CD4-positive, alpha-beta T cell (primary cell): ENCODE results near the gene ARHGEF10L. TPM values are rescaled to one million over a fixed set of nuclear protein-coding genes. Genes with fewer than 3 reads are reported as not detected.

Experiments
- ATAC-seq: fragments of 200-7000 bp; cut with Tn5 transposase; one replicate; pipeline ENCODE4 v1.10.0; 2022; ENCODE audit warnings: mild to moderate bottlenecking; ENCODE audit not compliant: poor library complexity
- CTCF ChIA-PET: fragments of 350-600 bp; sonication (Branson Sonifier 250); formaldehyde crosslinking; loops from one replicate; lab custom pipeline; 2021; ENCODE audit warnings: antibody characterized with exemption, inconsistent platforms; lab: Charles Lee
- POLR2A ChIA-PET: fragments of 350-600 bp; sonication (Branson Sonifier 250); formaldehyde crosslinking; loops from one replicate; lab custom pipeline; 2021; ENCODE audit warnings: antibody characterized with exemption, inconsistent platforms; lab: Charles Lee
- DNase-seq, 14 experiments: peaks; one replicate each; pipeline ENCODE4 v3.0.0-alpha.2; 2013 to 2020; ENCODE audit warnings: mixed read lengths in 2 of 14
- H3K27ac ChIP-seq, 2 donors: one replicate each; pipeline versions ENCODE4 v1.5.1 to v1.7.0; 2013; ENCODE audit warnings: low read length in 2 of 2, low read depth in 1 of 2, mild to moderate bottlenecking in 1 of 2
- H3K27me3 ChIP-seq, 2 experiments: 1 replicate in 1 of 2; 2 replicates in 1 of 2; pipeline versions ENCODE4 v1.6.1 to v1.7.0; 2013; ENCODE audit warnings: low read length in 2 of 2, control low read depth in 1 of 2, mild to moderate bottlenecking in 1 of 2, moderate library complexity in 1 of 2; ENCODE audit not compliant: insufficient read depth in 2 of 2, control insufficient read depth in 1 of 2
- H3K36me3 ChIP-seq: one replicate; pipeline ENCODE4 v1.6.1; 2013; ENCODE audit warnings: low read length, control low read depth; ENCODE audit not compliant: insufficient read depth
- H3K4me1 ChIP-seq: one replicate; pipeline ENCODE4 v1.6.1; 2013; ENCODE audit warnings: low read length, control low read depth; ENCODE audit not compliant: insufficient read depth
- H3K4me3 ChIP-seq: one replicate; pipeline ENCODE4 v1.5.1; 2013; ENCODE audit warnings: mild to moderate bottlenecking, low read length, moderate library complexity
- H3K9me3 ChIP-seq, 2 experiments: 1 replicate in 1 of 2; 2 replicates in 1 of 2; pipeline versions ENCODE4 v1.6.1 to v1.7.0; 2013; ENCODE audit warnings: low read length in 2 of 2, mild to moderate bottlenecking in 2 of 2, control low read depth in 1 of 2, moderate library complexity in 1 of 2; ENCODE audit not compliant: control insufficient read depth in 1 of 2, insufficient read depth in 1 of 2
- H3K27ac Mint-ChIP-seq: one replicate; pipeline ENCODE4 v1.8.0; 2020; ENCODE audit warnings: mixed read lengths
- H3K27me3 Mint-ChIP-seq: one replicate; pipeline ENCODE4 v1.8.0; 2021; ENCODE audit warnings: mixed read lengths
- H3K36me3 Mint-ChIP-seq: one replicate; pipeline ENCODE4 v1.8.0; 2021; ENCODE audit warnings: low read depth, mixed read lengths
- H3K4me1 Mint-ChIP-seq: one replicate; pipeline ENCODE4 v1.8.0; 2021; ENCODE audit warnings: low read depth, mixed read lengths
- H3K4me3 Mint-ChIP-seq: one replicate; pipeline ENCODE4 v1.8.0; 2020; ENCODE audit warnings: mild to moderate bottlenecking, mixed read lengths
- H3K9me3 Mint-ChIP-seq: one replicate; pipeline ENCODE4 v1.8.0; 2020; ENCODE audit warnings: mixed read lengths
- intact Hi-C, 2 experiments: fragments of 100-400 bp; cut with DNase I in 1 of 2; cut with micrococcal nuclease in 1 of 2; formaldehyde crosslinking; loops; one replicate each; pipeline versions ENCODE4 v1.15.1 to v1.9.0; 2023 to 2025; cut with DNase I, micrococcal nuclease
- total RNA-seq, 174 experiments: library from RNA in 2 of 174; stranded (reverse) in 2 of 174; gene quantifications; one replicate each; pipeline ENCODE4 v1.2.3 and lab custom pipeline; 2021 to 2026
- TF ChIP-seq, protein P1 (sequence below): fragments of 200-600 bp; IDR thresholded peaks from one replicate; pipeline ENCODE4 v1.8.0; 2022; ENCODE audit warnings: antibody characterized with exemption, mild to moderate bottlenecking

The ARHGEF10L gene
- total RNA-seq, 2 experiments from 2014 or later: 0.11 to 0.22 TPM

DNA sequence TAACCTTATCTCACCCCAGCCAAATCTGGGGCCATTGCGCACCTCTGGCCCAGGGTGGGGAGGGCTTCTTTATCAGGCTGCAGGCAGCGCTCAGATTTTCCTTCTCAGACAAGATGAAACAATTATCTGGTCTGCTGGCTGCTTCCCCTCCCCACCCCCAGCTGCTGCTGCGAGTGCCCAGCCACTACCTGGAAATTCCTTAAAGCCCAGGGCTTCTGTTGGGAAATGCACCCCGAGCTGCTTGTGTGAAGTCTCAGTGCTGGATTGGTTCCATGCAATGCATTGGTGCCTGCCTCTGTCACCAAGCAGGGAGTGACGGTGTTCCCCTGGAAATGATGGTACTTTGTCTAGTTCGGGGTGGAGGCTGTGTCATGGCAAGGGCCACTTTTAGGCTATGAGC lies 197.1 kb downstream of the ARHGEF10L start:
- Mint-ChIP-seq H3K27ac (no peak overlapping the region), H3K27me3 (peaks cover 10% of the 10 kb centered on the region), H3K4me3 (no peak overlapping the region), H3K9me3 (no peaks in the 10 kb centered on the region), H3K36me3 (no peaks in the 10 kb centered on the region), H3K4me1 (no peaks in the 10 kb centered on the region)
- DNase-seq: no peak
- H3K27me3 ChIP-seq: peaks cover 0 to under 1% of the 10 kb centered on the region in 2 experiments
- TF ChIP-seq, protein P1, sequence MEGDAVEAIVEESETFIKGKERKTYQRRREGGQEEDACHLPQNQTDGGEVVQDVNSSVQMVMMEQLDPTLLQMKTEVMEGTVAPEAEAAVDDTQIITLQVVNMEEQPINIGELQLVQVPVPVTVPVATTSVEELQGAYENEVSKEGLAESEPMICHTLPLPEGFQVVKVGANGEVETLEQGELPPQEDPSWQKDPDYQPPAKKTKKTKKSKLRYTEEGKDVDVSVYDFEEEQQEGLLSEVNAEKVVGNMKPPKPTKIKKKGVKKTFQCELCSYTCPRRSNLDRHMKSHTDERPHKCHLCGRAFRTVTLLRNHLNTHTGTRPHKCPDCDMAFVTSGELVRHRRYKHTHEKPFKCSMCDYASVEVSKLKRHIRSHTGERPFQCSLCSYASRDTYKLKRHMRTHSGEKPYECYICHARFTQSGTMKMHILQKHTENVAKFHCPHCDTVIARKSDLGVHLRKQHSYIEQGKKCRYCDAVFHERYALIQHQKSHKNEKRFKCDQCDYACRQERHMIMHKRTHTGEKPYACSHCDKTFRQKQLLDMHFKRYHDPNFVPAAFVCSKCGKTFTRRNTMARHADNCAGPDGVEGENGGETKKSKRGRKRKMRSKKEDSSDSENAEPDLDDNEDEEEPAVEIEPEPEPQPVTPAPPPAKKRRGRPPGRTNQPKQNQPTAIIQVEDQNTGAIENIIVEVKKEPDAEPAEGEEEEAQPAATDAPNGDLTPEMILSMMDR: no peak
- no peak for ATAC-seq
- CTCF ChIA-PET: no interaction called here
- intact Hi-C loops: no loop called here
- no peak overlapping the region for H3K27ac ChIP-seq
- no peaks in the 10 kb centered on the region for H3K4me1 ChIP-seq
- H3K36me3 ChIP-seq: no peaks in the 10 kb centered on the region
- POLR2A ChIA-PET: no interaction called here
- H3K9me3 ChIP-seq: peaks cover 0 to 6% of the 10 kb centered on the region in 2 experiments
- no peak overlapping the region for H3K4me3 ChIP-seq

DNA sequence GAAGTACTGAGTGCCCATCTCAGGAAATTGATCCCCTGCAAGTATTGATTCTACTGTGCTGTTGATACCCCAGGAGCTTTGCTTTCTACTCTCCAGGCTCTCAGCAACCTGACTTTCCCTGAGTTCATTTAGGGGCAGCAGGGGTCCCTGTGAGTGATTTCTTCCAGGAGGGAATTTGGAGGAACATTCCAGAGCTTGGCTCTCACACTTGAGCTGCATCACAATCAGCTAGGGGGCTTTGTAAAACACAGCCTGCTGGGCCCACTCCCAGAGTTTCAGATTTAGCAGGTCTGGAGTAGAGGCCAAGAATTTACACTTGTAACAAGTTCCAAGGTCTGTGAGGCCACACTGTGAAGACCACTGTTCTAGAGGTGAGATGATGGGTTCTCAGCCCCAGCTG lies 199.6 kb downstream of the ARHGEF10L start:
- H3K9me3 ChIP-seq: peaks cover 0 to 6% of the 10 kb centered on the region in 2 experiments
- Mint-ChIP-seq H3K4me3 (no peak overlapping the region), H3K9me3 (no peaks in the 10 kb centered on the region), H3K27me3 (peaks cover 21% of the 10 kb centered on the region), H3K27ac (no peak overlapping the region), H3K36me3 (no peaks in the 10 kb centered on the region), H3K4me1 (no peaks in the 10 kb centered on the region)
- H3K36me3 ChIP-seq: no peaks in the 10 kb centered on the region
- H3K4me3 ChIP-seq: no peak overlapping the region
- ChIA-PET POLR2A (no interaction called here), CTCF (no interaction called here)
- no peak for ATAC-seq
- DNase-seq: no peak
- no peaks in the 10 kb centered on the region for H3K4me1 ChIP-seq
- intact Hi-C loops: no loop called here
- TF ChIP-seq, protein P1: no peak
- no peak overlapping the region for H3K27ac ChIP-seq
- peaks cover 2 to 3% of the 10 kb centered on the region in 2 experiments for H3K27me3 ChIP-seq

DNA sequence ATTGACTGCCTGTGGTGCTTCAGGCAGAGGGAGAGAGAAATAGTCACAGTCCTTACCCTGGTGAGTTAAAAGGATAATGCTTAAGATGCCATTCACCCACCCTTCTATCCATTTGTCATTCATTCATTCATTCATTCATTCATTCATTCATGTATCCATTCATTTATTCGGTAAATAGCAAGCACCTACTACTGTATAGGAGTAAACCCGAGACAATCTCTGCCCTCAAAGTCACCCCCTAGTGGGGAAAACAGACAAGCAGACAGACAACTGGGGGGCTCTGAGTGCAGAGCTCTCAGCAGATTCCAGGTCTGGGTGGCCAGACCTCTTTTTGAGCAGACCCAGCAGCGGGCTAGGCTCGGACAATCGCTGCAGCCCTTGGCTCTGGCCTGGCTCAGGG lies 201.6 kb downstream of the ARHGEF10L start:
- no peak overlapping the region for H3K4me3 ChIP-seq
- Mint-ChIP-seq H3K27ac (no peak overlapping the region), H3K27me3 (peaks cover 28% of the 10 kb centered on the region), H3K4me3 (no peak overlapping the region), H3K9me3 (no peaks in the 10 kb centered on the region), H3K4me1 (no peaks in the 10 kb centered on the region), H3K36me3 (no peaks in the 10 kb centered on the region)
- no peak for ATAC-seq
- H3K9me3 ChIP-seq: peaks cover 0 to 6% of the 10 kb centered on the region in 2 experiments
- H3K36me3 ChIP-seq: no peaks in the 10 kb centered on the region
- H3K4me1 ChIP-seq: no peaks in the 10 kb centered on the region
- intact Hi-C loops: no loop called here
- POLR2A ChIA-PET: no interaction called here
- DNase-seq: no peak
- CTCF ChIA-PET: no interaction called here
- no peak overlapping the region for H3K27ac ChIP-seq
- H3K27me3 ChIP-seq: peaks cover 2 to 8% of the 10 kb centered on the region in 2 experiments
- TF ChIP-seq, protein P1: no peak
